GM18511 (cell line): ENCODE results near the gene ACTMAP.
"Not testable (repeated sequence)": the region's sequence is repeated elsewhere in the genome, so short reads cannot be mapped to it uniquely, and the experiment has no call there.

Experiments used
- ATAC-seq: cut with Tn5 transposase; IDR thresholded peaks from one replicate; pipeline ENCODE4 v1.9.1; 2021; ENCODE audit warnings: mild to moderate bottlenecking, moderate library complexity; ENCODE audit not compliant: unreplicated experiment

The ACTMAP gene

GRCh38 chr19:40744554-40745401, 5.5 kb downstream of the ACTMAP start:
- ATAC-seq, result no peak

- ATAC-seq, result no peak
These were observed 6.4 kb downstream of the ACTMAP start for GRCh38 chr19:40743926-40744325.

- ATAC-seq, result no peak
These were observed 7.4 kb downstream of the ACTMAP start for GRCh38 chr19:40742886-40743285.

DNA sequence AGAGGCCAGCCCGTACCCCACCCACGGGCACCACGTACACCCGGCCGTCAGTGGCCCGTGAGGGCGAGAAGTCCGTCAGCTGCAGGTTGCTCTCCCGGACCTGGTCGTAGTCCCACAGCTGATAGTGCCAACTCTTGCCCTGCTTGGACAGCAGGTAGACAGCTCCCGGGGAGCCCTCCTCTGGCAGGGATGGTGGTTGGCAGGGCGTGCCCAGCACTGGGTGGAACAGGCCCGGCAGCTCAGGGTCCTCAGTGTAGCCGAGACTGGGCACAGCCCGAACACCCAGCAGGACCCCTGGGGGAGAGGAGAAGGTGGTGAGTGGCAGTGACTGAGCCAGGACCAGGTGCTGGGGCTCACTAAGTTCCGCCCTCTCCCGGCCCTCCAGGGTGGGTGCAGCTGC, 7.8 kb downstream of the ACTMAP start:
- ATAC-seq, result no peak

DNA sequence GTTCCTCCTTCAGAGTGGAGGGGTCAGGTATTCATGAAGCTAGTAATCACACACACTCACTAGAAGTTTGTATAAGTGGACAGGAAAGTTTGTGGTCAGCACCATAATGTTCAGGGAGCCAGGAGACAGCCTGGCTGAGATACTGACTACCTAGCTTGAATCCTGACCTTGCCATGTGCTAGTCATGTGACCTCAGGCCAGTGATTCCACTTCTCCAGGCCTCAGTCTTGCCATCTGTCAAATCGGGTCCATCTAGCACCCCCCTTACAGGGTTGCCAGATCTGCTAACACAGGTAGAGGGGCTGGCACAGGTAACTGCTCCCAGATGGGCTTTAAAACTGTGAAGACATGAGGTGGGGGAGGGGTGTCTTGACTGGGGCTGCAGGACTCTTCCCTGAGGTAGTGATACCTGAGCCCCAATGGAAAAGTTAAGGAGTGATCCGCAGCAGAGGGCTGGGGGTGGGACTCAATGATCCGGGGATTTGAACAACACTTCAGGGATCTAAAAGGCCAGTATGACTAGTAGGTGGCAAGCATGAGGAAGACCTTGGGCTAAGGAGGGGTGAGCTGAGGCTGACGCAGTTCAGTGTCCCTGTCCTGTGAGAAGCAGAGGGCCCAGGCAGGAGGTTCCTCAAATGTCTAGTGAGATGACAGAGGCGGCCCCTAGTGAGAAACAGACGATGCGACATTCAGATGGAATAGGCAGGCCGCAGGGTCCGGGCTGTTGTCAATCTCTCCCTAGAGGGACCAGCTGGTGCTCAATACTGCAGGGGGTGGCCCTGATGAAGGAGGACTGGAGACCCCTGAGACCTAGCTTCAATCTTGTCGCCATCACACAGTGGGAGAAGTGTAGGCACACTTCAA, 8.5 kb downstream of the ACTMAP start:
- ATAC-seq, result no peak

DNA sequence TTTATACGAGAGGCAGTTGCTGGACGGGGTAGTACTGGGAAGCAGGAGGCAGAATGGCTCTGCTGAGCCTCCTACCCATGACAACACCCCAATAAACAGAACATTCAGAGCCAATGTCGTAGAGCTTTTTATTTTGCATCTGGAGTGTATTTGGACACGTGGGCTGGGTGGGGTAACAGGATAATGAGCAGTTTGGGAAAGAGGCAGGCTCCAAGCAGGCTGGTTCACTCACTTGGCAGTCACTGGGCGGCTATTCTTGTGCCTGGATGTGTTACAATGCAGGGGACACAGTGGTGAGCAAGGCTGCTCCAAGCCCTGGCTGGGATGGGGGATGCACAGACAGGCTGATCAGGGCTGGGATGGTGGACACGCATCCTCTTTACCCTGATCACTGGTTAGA, 9.5 kb downstream of the ACTMAP start:
- ATAC-seq, result no peak

DNA sequence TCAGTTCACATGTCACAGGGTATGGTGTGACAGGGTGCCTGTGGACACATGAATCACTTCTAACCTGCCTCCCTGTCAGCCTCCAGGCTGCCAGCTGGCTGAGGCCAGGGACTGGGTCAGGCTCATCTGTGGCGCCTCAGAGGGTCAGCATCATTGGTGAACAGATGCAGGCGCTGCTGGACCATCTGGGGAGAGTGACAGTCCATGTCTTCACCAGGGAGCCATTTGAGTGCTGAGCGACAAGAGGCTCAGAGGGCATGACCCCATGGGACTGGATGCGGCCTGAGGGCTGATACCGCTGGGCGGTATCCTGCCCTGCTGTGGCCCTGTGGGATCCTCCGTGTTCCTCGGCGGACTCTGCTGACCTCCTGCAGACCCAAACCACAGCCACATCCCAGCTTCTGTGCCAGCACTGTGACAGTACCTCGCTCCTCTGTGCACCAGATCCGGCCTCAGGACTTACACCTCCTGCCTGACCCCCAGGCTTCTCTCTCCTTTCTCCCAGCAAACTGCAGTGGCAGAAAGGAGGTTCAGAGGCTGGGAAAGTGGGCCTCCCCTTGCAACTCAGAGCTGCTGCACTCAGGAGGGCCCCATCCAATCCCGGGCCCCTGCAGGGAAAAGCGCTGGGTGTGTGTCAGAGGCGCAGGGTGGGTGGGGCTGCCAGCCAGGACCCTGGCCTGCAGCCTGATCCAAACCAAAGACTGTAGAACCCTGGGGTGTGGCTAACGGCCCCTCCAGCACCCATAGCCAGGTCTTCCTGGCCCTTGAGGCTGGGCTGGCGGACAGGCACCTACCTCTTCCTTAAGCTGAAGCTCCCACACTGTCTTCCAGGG, 10.2 kb downstream of the ACTMAP start:
- no peak for ATAC-seq

GRCh38 chr19:40739030-40739839, 11.0 kb downstream of the ACTMAP start:
- no peak for ATAC-seq

GRCh38 chr19:40737102-40737644, 13.1 kb downstream of the ACTMAP start:
- no peak for ATAC-seq

DNA sequence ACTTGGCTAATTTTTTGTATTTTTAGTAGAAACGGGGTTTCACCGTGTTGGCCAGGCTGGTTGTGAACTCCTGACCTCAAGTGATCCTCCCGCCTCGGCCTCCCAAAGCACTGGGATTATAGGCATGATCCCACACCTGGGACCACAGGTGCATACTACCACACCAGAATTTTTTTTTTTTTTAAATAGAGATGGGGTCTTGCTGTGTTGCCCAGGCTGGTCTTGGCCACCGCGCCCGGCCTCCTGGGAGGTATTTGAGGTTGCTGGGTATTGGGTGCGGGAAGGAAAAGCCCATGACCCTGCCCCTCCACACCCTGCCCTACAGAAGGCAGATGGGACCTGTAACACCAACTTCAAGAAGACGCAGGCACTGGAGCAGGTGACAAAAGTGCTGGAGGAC, 13.6 kb downstream of the ACTMAP start:
- ATAC-seq, result no peak

GRCh38 chr19:40735013-40735771, 15.1 kb downstream of the ACTMAP start:
- ATAC-seq, result no peak

DNA sequence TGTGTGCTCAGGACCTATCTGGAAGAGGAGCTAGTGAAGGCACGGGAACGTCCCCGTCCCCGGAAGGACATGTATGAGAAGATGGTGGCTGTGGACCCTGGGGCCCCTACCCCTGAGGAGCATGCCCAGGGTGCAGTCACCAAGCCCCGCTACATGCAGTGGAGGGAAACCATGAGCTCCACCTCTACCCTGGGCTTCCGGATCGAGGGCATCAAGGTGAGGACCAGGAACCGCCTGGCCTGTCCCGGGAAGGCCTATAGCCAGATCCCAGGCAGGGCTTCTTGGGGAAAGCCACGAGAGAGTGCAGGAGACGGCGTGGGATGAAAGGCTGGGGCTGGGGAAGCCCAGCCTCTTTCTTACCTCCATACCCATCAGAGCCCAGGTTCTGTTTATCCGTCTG, 17.1 kb downstream of the ACTMAP start:
- no peak for ATAC-seq

DNA sequence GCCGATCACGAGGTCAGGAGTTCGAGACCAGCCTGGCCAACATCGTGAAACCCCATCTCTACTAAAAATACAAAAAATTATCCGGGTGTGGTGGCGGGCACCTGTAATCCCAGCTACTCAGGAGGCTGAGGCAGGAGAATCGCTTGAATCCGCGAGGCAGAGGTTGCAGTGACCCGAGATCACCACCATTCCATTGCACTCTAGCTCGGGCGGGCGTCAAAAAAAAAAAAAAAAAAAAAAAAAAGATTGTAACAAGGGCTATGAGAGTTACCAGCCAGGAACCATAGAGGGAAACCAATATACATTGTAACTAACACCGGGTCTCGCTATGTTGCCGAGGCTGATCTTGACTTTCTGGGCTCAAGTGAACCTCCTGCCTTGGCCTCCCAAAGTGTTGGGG, 18.0 kb downstream of the ACTMAP start:
- ATAC-seq, result not testable (repeated sequence)

DNA sequence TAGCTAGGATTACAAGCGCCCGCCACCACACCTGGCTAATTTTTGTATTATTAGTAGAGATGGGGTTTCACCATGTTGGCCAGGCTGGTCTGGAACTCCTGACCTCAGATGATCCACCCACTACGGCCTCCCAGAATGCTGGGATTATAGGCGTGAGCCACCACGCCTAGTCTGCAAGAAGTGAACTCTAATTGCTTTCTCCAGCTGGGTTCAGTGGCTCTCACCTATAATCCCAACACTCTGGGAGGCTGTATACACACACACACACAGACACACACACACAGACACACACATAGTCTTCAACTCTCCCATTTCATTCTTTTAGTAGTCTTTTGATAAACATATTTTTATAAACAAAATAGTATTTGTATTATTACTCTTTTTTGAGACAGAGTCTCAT, 20.2 kb downstream of the ACTMAP start:
- ATAC-seq, result not testable (repeated sequence)

- ATAC-seq, result no peak
These were observed 24.0 kb downstream of the ACTMAP start for GRCh38 chr19:40726279-40726678.

DNA sequence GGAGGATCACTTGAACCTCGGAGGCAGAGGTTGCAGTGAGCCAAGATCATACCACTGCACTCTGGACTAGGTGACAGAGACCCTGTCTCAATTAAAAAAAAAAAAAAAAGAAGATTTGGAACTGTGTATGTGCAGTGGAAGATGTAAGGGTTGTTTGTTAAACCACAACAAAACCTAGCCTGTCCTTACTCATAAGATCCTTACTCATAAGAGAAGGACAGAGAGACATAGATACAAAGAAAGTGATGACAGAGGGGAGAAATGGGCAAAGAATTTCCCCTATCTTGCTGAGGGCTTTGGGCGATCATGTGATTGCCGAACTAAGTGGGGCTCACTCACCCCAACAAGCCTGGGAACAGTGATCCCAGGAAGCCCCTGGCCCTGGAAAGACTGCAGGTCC, 25.4 kb downstream of the ACTMAP start:
- ATAC-seq, result no peak

- ATAC-seq, result no peak
These were observed 26.0 kb downstream of the ACTMAP start for GRCh38 chr19:40724315-40724714.

DNA sequence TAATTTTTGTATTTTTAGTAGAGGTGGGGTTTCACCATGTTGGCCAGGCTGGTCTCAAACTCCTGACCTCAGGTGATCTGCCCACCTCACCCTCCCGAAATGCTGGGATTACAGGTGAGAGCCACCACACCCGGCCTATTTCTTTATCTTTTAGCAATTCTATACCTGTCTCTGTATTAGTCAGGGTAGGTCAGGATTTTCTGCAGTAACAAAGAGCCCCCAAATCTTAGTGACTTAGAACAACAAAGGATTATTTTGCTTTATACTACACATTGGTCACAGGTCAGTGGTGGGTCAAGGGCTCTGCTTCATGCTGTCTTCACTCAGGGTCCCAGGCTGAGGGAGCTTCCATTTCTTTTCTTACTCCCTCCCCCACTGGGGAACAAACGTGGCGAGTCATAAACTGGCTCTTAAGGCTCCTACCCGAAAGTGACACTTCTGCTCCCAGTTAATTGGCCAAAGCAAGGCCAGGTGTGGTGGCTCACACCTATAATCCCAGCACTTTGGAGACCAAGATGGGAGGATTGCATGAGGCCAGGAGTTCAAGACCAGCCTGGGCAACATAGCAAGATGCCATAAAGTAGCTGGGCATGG, 26.5 kb downstream of the ACTMAP start:
- ATAC-seq, result no peak
